Osteocyte (in vitro differentiated cells): ENCODE data around the gene TATDN2. TPM values are rescaled to one million over a fixed set of nuclear protein-coding genes. Genes with fewer than 3 reads are reported as not detected.

ENCODE experiments used
- DNase-seq: peaks from one replicate; pipeline ENCODE4 v3.0.0; 2021; ENCODE audit warnings: mixed read lengths; ENCODE audit not compliant: unreplicated experiment; ENCODE audit errors: extremely low spot score
- H3K27ac Mint-ChIP-seq: one replicate; pipeline ENCODE4 v1.8.0; 2021; ENCODE audit warnings: mild to moderate bottlenecking, mixed read lengths; ENCODE audit not compliant: unreplicated experiment
- H3K27me3 Mint-ChIP-seq: one replicate; pipeline ENCODE4 v1.8.0; 2021; ENCODE audit warnings: mixed read lengths; ENCODE audit not compliant: unreplicated experiment
- H3K36me3 Mint-ChIP-seq: one replicate; pipeline ENCODE4 v1.8.0; 2021; ENCODE audit warnings: mixed read lengths; ENCODE audit not compliant: unreplicated experiment
- H3K4me1 Mint-ChIP-seq: one replicate; pipeline ENCODE4 v1.8.0; 2021; ENCODE audit warnings: mixed read lengths; ENCODE audit not compliant: unreplicated experiment
- H3K4me3 Mint-ChIP-seq: one replicate; pipeline ENCODE4 v1.8.0; 2021; ENCODE audit warnings: mild to moderate bottlenecking, moderate library complexity, mixed read lengths; ENCODE audit not compliant: unreplicated experiment
- H3K9me3 Mint-ChIP-seq: one replicate; pipeline ENCODE4 v1.8.0; 2021; ENCODE audit warnings: mixed read lengths; ENCODE audit not compliant: unreplicated experiment
- microRNA-seq: library from miRNA; unstranded; fragments of <30 nt; microRNA quantifications from one replicate; pipeline ENCODE4 v1.1.0, GENCODE V29; 2020; ENCODE audit not compliant: unreplicated experiment
- total RNA-seq: library from RNA; stranded (reverse); gene quantifications from 2 replicates; pipeline ENCODE4 v1.2.1, GENCODE V29; 2021
- TF ChIP-seq, protein P1 (sequence below): fragments of 200-600 bp; sonication (generic); IDR thresholded peaks from 2 replicates; pipeline ENCODE4 v1.5.0; 2021; ENCODE audit warnings: antibody characterized with exemption, mild to moderate bottlenecking, moderate library complexity

TATDN2 gene
- total RNA-seq, 1 donor from 2014 or later = 33.8 TPM

DNA sequence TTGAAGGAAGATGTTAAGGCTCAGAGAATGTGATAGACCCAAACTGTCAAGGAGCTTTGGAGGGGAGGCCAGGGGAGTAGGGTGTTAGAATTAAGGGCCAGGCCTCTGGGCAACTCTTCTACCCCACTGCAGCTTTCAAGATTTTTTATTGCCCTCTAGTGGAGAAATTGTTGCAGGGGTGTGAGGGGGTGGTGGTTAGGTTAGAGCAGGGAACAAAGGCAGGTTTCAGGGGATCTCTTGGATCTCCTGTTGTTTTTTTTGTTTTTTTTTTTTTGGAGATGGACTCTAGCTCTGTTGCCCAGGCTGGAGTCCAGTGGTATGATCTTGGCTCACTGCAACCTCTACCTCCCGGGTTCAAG is 74.1 kb downstream of the TATDN2 start:
- Mint-ChIP-seq H3K36me3 (peaks cover 9% of the 10 kb centered on the region), H3K27ac (no peak overlapping the region), H3K4me3 (no peak overlapping the region), H3K9me3 (no peaks in the 10 kb centered on the region), H3K27me3 (peaks cover 32% of the 10 kb centered on the region), H3K4me1 (peaks cover 18% of the 10 kb centered on the region)
- TF ChIP-seq, protein P1, sequence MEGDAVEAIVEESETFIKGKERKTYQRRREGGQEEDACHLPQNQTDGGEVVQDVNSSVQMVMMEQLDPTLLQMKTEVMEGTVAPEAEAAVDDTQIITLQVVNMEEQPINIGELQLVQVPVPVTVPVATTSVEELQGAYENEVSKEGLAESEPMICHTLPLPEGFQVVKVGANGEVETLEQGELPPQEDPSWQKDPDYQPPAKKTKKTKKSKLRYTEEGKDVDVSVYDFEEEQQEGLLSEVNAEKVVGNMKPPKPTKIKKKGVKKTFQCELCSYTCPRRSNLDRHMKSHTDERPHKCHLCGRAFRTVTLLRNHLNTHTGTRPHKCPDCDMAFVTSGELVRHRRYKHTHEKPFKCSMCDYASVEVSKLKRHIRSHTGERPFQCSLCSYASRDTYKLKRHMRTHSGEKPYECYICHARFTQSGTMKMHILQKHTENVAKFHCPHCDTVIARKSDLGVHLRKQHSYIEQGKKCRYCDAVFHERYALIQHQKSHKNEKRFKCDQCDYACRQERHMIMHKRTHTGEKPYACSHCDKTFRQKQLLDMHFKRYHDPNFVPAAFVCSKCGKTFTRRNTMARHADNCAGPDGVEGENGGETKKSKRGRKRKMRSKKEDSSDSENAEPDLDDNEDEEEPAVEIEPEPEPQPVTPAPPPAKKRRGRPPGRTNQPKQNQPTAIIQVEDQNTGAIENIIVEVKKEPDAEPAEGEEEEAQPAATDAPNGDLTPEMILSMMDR = peak; percentile 30
- no peak for DNase-seq

DNA sequence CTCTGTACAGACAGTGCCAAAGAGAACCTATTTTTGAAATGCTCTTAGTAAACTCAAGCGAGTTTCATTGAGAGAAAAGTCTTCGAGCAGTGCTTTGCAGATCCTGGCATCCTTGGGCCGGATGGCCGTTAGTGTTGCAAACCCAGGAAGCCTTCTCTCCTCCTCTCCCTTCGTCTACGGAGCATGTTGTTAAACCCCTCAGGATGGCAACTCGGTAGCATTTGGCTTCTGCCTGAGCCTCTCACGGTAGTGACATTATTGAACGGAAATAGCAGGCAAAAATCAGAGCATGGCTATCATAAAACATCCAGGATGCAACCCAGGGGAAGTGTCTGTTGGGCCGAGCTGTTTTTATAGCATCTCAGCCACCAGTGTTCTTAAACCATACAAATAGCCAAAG is 79.3 kb downstream of the TATDN2 start:
- H3K27ac Mint-ChIP-seq = no peak overlapping the region
- H3K27me3 Mint-ChIP-seq = peaks cover 75% of the 10 kb centered on the region
- TF ChIP-seq, protein P1 = no peak
- DNase-seq = no peak
- H3K4me1 Mint-ChIP-seq = no peaks in the 10 kb centered on the region
- H3K36me3 Mint-ChIP-seq = no peaks in the 10 kb centered on the region
- H3K9me3 Mint-ChIP-seq = no peaks in the 10 kb centered on the region
- H3K4me3 Mint-ChIP-seq = no peak overlapping the region

DNA sequence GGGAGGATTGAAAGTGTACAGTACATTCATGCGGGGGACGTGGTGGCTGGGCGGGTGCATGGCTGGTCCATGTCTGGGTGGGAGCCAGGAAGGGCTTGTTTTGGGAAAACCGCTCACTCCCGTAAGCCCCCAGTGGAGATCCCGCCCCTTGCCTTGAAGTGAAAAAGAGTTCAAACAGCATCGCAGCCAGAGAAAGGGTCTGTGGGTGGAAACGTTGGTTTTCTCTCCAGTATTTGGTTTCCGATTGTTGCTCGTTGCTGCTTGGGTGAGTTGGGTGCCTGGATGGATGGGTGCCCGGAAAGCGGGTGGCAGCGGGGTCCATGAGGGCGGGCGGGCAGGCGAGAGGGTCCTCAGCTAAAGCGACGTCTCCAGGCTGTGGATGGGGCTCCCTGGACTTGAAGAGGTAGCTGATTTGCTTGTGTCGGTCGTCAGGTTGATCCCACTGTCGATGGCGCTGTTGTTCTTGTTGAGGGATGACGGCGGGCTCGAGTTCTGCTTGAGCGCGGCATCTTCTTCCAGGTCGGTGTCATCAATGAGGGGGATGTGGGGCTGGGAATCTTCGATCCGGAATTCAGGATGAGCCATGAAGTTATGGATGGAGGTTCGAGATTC is 80.3 kb downstream of the TATDN2 start:
- Mint-ChIP-seq H3K27ac (no peak overlapping the region), H3K4me3 (no peak overlapping the region), H3K36me3 (no peaks in the 10 kb centered on the region), H3K4me1 (no peaks in the 10 kb centered on the region), H3K9me3 (no peaks in the 10 kb centered on the region), H3K27me3 (peaks cover 79% of the 10 kb centered on the region)
- TF ChIP-seq, protein P1 = no peak
- DNase-seq = no peak

DNA sequence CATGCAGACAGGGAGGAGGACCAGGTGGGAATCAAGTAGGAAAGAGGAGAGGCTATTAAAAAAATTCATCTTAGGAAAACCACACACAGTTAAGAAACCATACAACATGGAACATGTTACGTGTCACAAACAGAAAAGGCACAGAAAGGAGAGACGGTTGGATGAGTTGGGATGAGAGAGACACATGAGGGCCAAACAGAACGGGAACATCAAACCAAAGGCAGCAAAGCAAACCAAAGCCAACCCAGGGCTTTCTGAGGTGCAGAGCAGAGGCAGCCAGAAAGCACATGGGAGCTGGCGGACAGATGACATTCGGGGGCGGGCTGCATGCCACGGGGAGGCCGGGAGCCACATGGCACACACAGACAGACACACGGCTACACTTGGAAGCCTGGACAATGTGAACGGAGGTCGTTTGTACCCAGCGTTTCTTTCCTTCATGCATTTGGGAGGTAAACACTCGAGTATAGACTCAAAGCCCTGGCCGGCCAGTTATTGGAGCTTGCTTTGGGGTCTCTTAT is 81.3 kb downstream of the TATDN2 start:
- no peaks in the 10 kb centered on the region for H3K36me3 Mint-ChIP-seq
- no peak for DNase-seq

DNA sequence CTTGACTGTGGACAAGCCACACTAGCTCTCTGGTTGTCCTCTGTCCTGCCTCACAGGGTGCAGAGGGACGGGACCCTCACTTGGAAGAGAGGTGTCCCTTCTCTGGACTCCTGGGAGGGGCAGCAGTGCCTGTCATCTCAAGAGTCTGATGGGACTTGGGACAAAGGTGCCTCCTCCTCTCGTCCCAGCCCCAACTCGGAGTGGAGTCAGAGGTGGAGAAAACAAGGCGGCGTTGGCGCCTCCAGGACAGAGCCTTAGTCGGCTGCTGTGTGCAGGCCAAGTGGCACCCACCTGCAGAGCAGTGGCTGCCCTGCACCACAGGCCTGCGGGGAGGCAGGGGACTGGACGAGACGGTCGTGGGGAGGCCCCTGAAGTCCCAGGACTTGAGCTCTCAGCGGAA is 82.1 kb downstream of the TATDN2 start:
- H3K36me3 Mint-ChIP-seq = no peaks in the 10 kb centered on the region
- H3K27me3 Mint-ChIP-seq = peaks cover 74% of the 10 kb centered on the region
- no peak for DNase-seq

More for the DNA sequence above, 81.3 kb downstream of the TATDN2 start:
- H3K9me3 Mint-ChIP-seq = no peaks in the 10 kb centered on the region
- H3K4me1 Mint-ChIP-seq = no peaks in the 10 kb centered on the region
- peaks cover 81% of the 10 kb centered on the region for H3K27me3 Mint-ChIP-seq
- H3K27ac Mint-ChIP-seq = no peak overlapping the region
- TF ChIP-seq, protein P1 = no peak
- no peak overlapping the region for H3K4me3 Mint-ChIP-seq

More for the DNA sequence above, 82.1 kb downstream of the TATDN2 start:
- Mint-ChIP-seq H3K4me1 (no peaks in the 10 kb centered on the region), H3K9me3 (no peaks in the 10 kb centered on the region), H3K4me3 (no peak overlapping the region), H3K27ac (no peak overlapping the region)
- TF ChIP-seq, protein P1 = no peak

Small RNA genes lying within 50 kb of the gene (microRNA-seq; reads per million reads assigned to microRNA genes)
- not detected for gene MIR378B

Other genes starting within 250 kb of the TATDN2 start
- 6.5 and 8.0 TPM in 2 replicates for gene FANCD2, start 222.0 kb upstream of the TATDN2 start, total RNA-seq
- not detected in 2 replicates for gene FANCD2OS, start 140.2 kb upstream of the TATDN2 start, total RNA-seq
- 140 and 144 TPM in 2 replicates for gene BRK1, start 132.8 kb upstream of the TATDN2 start, total RNA-seq
- 52.2 and 53.0 TPM in 2 replicates for gene VHL, start 106.7 kb upstream of the TATDN2 start, total RNA-seq
- gene IRAK2, start 83.5 kb upstream of the TATDN2 start, total RNA-seq = 1.3 and 1.5 TPM in 2 replicates
- 0.59 and 0.91 TPM in 2 replicates for gene GHRL, start 44.5 kb downstream of the TATDN2 start, total RNA-seq
- 157 and 161 TPM in 2 replicates for gene SEC13, start 72.7 kb downstream of the TATDN2 start, total RNA-seq